ENCODE measurements around the gene ZNF385B.

ZNF385B gene

DNA sequence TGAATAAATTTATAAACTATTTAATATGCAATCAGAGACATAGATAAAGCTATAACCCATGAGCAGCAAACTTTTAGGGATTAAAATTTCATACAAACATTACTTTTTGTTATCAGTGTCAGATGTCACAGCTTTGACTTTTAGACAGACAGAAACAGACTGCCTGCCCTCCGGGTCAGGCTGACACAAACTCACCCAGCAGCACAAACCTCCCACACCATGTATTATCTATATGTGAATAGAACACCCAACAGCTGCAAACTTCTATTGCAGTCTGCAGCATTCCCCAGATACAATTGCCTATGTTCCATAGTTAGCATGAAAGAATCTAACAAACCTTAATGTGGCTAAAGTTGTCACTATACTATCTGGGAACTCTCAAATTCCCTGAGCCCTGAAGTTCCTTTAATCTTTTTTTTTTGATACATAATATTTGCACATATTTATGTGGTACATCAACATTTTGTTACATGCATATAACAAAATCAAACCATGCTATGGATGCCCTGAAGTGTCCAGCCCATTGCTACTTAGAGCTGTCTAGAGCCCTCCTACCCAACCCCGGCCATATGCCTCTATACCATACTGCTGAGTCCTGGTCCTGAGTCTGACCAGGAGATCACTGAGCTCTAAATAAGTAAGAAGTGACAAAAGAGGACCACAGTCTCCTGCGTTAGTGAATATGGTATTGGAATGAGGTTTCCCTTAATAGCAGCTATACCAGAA lies 214.4 kb downstream of the ZNF385B start:
- Histone ChIP-seq H3K27me3 (no peaks in the 10 kb centered on the region), H3K4me3 (ENCODE audit: low read depth in 1 of 2, low read length in 1 of 2) (no peak overlapping the region), H3K4me1 (ENCODE audit: control insufficient read depth in 1 of 2, insufficient read depth in 1 of 2, low read depth in 1 of 2, low read length in 1 of 2) (no peaks in the 10 kb centered on the region), H3K36me3 (no peaks in the 10 kb centered on the region), H3K27ac (no peak overlapping the region), H3K9me3 (no peaks in the 10 kb centered on the region)
- TF ChIP-seq, protein P1, sequence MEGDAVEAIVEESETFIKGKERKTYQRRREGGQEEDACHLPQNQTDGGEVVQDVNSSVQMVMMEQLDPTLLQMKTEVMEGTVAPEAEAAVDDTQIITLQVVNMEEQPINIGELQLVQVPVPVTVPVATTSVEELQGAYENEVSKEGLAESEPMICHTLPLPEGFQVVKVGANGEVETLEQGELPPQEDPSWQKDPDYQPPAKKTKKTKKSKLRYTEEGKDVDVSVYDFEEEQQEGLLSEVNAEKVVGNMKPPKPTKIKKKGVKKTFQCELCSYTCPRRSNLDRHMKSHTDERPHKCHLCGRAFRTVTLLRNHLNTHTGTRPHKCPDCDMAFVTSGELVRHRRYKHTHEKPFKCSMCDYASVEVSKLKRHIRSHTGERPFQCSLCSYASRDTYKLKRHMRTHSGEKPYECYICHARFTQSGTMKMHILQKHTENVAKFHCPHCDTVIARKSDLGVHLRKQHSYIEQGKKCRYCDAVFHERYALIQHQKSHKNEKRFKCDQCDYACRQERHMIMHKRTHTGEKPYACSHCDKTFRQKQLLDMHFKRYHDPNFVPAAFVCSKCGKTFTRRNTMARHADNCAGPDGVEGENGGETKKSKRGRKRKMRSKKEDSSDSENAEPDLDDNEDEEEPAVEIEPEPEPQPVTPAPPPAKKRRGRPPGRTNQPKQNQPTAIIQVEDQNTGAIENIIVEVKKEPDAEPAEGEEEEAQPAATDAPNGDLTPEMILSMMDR (IDR thresholded peaks at IDR 0.05) = no peak

DNA sequence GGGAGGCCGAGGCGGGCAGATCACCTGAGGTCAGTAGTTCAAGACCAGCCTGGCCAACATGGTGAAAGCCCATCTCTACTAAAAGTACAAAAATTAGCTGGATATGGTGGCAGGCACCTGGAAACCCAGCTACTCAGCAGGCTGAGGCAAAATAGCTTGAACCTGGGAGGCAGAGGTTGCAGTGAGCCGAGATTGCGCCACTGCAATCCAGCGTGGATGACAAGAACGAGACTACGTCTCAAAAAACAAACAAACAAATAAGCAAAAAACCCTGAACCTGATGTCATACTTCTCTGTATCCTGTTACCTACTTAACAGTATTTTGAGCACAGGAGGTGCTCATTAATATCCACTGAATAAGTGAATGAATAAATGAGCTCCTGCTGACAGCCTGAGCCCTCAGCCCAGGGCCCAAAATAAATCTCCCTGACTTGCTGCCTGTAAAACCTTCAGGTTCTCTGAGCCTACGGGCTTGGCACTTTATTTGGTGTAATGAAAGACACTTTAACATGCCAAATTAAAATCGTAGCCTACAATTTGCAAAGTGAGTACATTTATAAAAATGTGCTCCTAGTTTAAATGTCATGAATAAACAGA lies 215.1 kb downstream of the ZNF385B start:
- Histone ChIP-seq H3K9me3 (no peaks in the 10 kb centered on the region), H3K36me3 (no peaks in the 10 kb centered on the region), H3K4me1 (ENCODE audit: control insufficient read depth in 1 of 2, insufficient read depth in 1 of 2, low read depth in 1 of 2, low read length in 1 of 2) (no peaks in the 10 kb centered on the region), H3K4me3 (ENCODE audit: low read depth in 1 of 2, low read length in 1 of 2) (no peak overlapping the region), H3K27me3 (no peaks in the 10 kb centered on the region), H3K27ac (no peak overlapping the region)
- TF ChIP-seq, protein P1 (IDR thresholded peaks at IDR 0.05) = no peak

DNA sequence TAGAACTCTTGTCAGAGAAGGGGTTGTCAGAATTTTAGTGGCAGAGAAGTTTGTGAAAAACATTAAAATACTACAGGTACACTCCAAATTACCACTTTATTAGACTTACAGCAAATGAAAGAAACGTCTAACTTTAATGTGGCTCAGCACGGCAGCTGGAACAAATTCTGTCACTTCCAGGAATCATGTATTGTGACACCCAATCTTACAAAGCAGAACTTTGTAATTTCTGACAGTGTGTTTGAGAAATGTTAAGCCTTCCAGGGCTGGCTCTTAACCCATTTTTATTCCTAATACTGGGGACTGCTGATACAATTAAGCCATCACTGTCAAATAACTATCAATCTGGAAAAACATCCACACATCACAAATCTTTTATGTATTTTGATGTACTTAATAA lies 216.4 kb downstream of the ZNF385B start:
- TF ChIP-seq, protein P1 (IDR thresholded peaks at IDR 0.05) = no peak
- Histone ChIP-seq H3K27me3 (no peaks in the 10 kb centered on the region), H3K4me3 (ENCODE audit: low read depth in 1 of 2, low read length in 1 of 2) (no peak overlapping the region), H3K27ac (no peak overlapping the region), H3K4me1 (ENCODE audit: control insufficient read depth in 1 of 2, insufficient read depth in 1 of 2, low read depth in 1 of 2, low read length in 1 of 2) (no peaks in the 10 kb centered on the region), H3K36me3 (no peaks in the 10 kb centered on the region), H3K9me3 (no peaks in the 10 kb centered on the region)

DNA sequence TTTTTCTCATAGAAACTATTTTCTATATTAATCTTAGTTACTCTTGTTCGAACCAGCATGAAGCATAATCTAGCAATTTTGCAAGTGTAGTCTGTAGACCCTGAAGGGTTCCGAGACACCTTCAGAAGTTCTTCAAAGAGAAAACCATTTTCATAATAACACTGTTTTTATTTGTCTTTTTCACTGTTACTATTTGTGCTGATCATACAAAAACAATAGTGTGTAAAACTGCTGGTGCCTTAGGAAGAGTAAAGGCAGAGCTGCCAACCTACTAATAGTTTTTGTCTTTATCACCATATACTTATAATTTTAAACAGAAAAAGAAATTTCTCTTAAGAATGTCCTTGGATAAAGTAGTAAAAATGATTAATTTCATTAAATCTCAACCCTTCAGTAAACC lies 218.9 kb downstream of the ZNF385B start:
- no peaks in the 10 kb centered on the region for H3K27me3 ChIP-seq
- no peak overlapping the region for H3K27ac ChIP-seq
- no peak overlapping the region for H3K4me3 ChIP-seq (ENCODE audit: low read depth in 1 of 2, low read length in 1 of 2)
- TF ChIP-seq, protein P1 (IDR thresholded peaks at IDR 0.05) = no peak
- H3K9me3 ChIP-seq = no peaks in the 10 kb centered on the region
- no peaks in the 10 kb centered on the region for H3K36me3 ChIP-seq
- no peaks in the 10 kb centered on the region for H3K4me1 ChIP-seq (ENCODE audit: control insufficient read depth in 1 of 2, insufficient read depth in 1 of 2, low read depth in 1 of 2, low read length in 1 of 2)

DNA sequence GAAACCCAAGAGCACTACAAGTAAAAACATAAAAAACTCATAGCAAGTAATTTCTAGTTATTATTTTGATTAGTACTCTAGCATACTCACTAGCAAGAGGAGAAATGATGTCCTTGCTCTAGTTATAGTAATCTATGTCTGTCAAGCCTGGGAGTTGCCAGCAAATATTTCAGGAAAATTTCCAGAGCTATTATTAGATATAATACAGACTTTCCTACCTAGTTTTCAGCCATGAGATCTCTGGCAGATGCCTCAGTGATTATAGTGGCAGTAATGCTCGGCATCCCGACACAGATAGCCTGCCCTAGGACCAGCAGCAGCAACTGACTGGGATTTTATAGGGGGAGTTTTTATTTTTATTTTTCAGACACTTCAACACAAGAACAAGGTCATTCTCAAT lies 224.4 kb downstream of the ZNF385B start:
- no peak overlapping the region for H3K4me3 ChIP-seq (ENCODE audit: low read depth in 1 of 2, low read length in 1 of 2)
- no peaks in the 10 kb centered on the region for H3K4me1 ChIP-seq (ENCODE audit: control insufficient read depth in 1 of 2, insufficient read depth in 1 of 2, low read depth in 1 of 2, low read length in 1 of 2)
- no peaks in the 10 kb centered on the region for H3K27me3 ChIP-seq
- no peak overlapping the region for H3K27ac ChIP-seq
- H3K36me3 ChIP-seq = no peaks in the 10 kb centered on the region
- no peaks in the 10 kb centered on the region for H3K9me3 ChIP-seq
- TF ChIP-seq, protein P1 (IDR thresholded peaks at IDR 0.05) = no peak
